Activated naive CD4-positive, alpha-beta T cell treated with anti-CD3 and anti-CD28 coated beads, Interleukin-2, amount 50 U/mL, for 24 hours (primary cell): ENCODE measurements around the gene DENND1C.

Experiments used
- H3K27ac Mint-ChIP-seq: one replicate; pipeline ENCODE4 v1.8.0; 2021; ENCODE audit warnings: mild to moderate bottlenecking, mixed read lengths
- H3K27me3 Mint-ChIP-seq: one replicate; pipeline ENCODE4 v1.8.0; 2021; ENCODE audit warnings: mixed read lengths
- H3K36me3 Mint-ChIP-seq: one replicate; pipeline ENCODE4 v1.8.0; 2021; ENCODE audit warnings: mixed read lengths
- H3K4me1 Mint-ChIP-seq: one replicate; pipeline ENCODE4 v1.8.0; 2021; ENCODE audit warnings: mixed read lengths
- H3K4me3 Mint-ChIP-seq: one replicate; pipeline ENCODE4 v1.8.0; 2021; ENCODE audit warnings: mild to moderate bottlenecking, mixed read lengths
- H3K9me3 Mint-ChIP-seq: one replicate; pipeline ENCODE4 v1.8.0; 2021; ENCODE audit warnings: mixed read lengths

Gene DENND1C

GRCh38 chr19:6453951-6454565, 27.5 kb downstream of the DENND1C start:
- no peak overlapping the region for H3K4me3 Mint-ChIP-seq
- H3K9me3 Mint-ChIP-seq = no peaks in the 10 kb centered on the region
- H3K27me3 Mint-ChIP-seq = no peaks in the 10 kb centered on the region
- no peak overlapping the region for H3K27ac Mint-ChIP-seq
- peaks cover 23% of the 10 kb centered on the region for H3K36me3 Mint-ChIP-seq
- peaks cover 11% of the 10 kb centered on the region for H3K4me1 Mint-ChIP-seq

- no peaks in the 10 kb centered on the region for H3K9me3 Mint-ChIP-seq
- peaks cover 23% of the 10 kb centered on the region for H3K36me3 Mint-ChIP-seq
- H3K4me3 Mint-ChIP-seq = no peak overlapping the region
- no peak overlapping the region for H3K27ac Mint-ChIP-seq
- H3K4me1 Mint-ChIP-seq = no peaks in the 10 kb centered on the region
- H3K27me3 Mint-ChIP-seq = no peaks in the 10 kb centered on the region
These were observed 28.7 kb downstream of the DENND1C start for GRCh38 chr19:6452899-6453298.

GRCh38 chr19:6452223-6452614, 29.4 kb downstream of the DENND1C start:
- Mint-ChIP-seq H3K9me3 (no peaks in the 10 kb centered on the region), H3K36me3 (peaks cover 23% of the 10 kb centered on the region), H3K27ac (no peak overlapping the region), H3K4me1 (no peaks in the 10 kb centered on the region), H3K27me3 (no peaks in the 10 kb centered on the region), H3K4me3 (no peak overlapping the region)

- no peak overlapping the region for H3K4me3 Mint-ChIP-seq
- H3K27me3 Mint-ChIP-seq = no peaks in the 10 kb centered on the region
- H3K9me3 Mint-ChIP-seq = no peaks in the 10 kb centered on the region
- no peak overlapping the region for H3K27ac Mint-ChIP-seq
- H3K4me1 Mint-ChIP-seq = no peaks in the 10 kb centered on the region
- peaks cover 24% of the 10 kb centered on the region for H3K36me3 Mint-ChIP-seq
These were observed 29.9 kb downstream of the DENND1C start for GRCh38 chr19:6451583-6452222.

GRCh38 chr19:6450166-6450565, 31.4 kb downstream of the DENND1C start:
- peaks cover 26% of the 10 kb centered on the region for H3K36me3 Mint-ChIP-seq
- H3K27me3 Mint-ChIP-seq = no peaks in the 10 kb centered on the region
- no peaks in the 10 kb centered on the region for H3K9me3 Mint-ChIP-seq
- H3K4me3 Mint-ChIP-seq = no peak overlapping the region
- no peak overlapping the region for H3K27ac Mint-ChIP-seq
- no peaks in the 10 kb centered on the region for H3K4me1 Mint-ChIP-seq

- peaks cover 14% of the 10 kb centered on the region for H3K36me3 Mint-ChIP-seq
These were observed 33.5 kb downstream of the DENND1C start for GRCh38 chr19:6448045-6448444.

GRCh38 chr19:6446452-6446851, 35.1 kb downstream of the DENND1C start:
- Mint-ChIP-seq H3K9me3 (no peaks in the 10 kb centered on the region), H3K27me3 (no peaks in the 10 kb centered on the region), H3K27ac (no peak overlapping the region), H3K36me3 (peaks cover 10% of the 10 kb centered on the region), H3K4me1 (no peaks in the 10 kb centered on the region), H3K4me3 (no peak overlapping the region)

More at GRCh38 chr19:6448045-6448444, 33.5 kb downstream of the DENND1C start:
- H3K27ac Mint-ChIP-seq = no peak overlapping the region
- H3K9me3 Mint-ChIP-seq = no peaks in the 10 kb centered on the region
- no peak overlapping the region for H3K4me3 Mint-ChIP-seq
- H3K27me3 Mint-ChIP-seq = no peaks in the 10 kb centered on the region
- H3K4me1 Mint-ChIP-seq = no peaks in the 10 kb centered on the region

GRCh38 chr19:6443986-6444385, 37.6 kb downstream of the DENND1C start:
- no peaks in the 10 kb centered on the region for H3K9me3 Mint-ChIP-seq
- H3K4me3 Mint-ChIP-seq = no peak overlapping the region
- no peak overlapping the region for H3K27ac Mint-ChIP-seq
- H3K4me1 Mint-ChIP-seq = no peaks in the 10 kb centered on the region
- no peaks in the 10 kb centered on the region for H3K27me3 Mint-ChIP-seq
- H3K36me3 Mint-ChIP-seq = peaks cover 12% of the 10 kb centered on the region

GRCh38 chr19:6442087-6442688, 39.4 kb downstream of the DENND1C start:
- Mint-ChIP-seq H3K4me1 (no peaks in the 10 kb centered on the region), H3K4me3 (no peak overlapping the region), H3K36me3 (peaks cover 12% of the 10 kb centered on the region), H3K27me3 (no peaks in the 10 kb centered on the region), H3K9me3 (no peaks in the 10 kb centered on the region), H3K27ac (no peak overlapping the region)

- Mint-ChIP-seq H3K9me3 (no peaks in the 10 kb centered on the region), H3K27me3 (no peaks in the 10 kb centered on the region), H3K27ac (no peak overlapping the region), H3K4me3 (no peak overlapping the region), H3K4me1 (no peaks in the 10 kb centered on the region), H3K36me3 (peaks cover 6% of the 10 kb centered on the region)
These were observed 40.7 kb downstream of the DENND1C start for GRCh38 chr19:6440905-6441304.

GRCh38 chr19:6439743-6440142, 41.8 kb downstream of the DENND1C start:
- Mint-ChIP-seq H3K27ac (no peak overlapping the region), H3K27me3 (no peaks in the 10 kb centered on the region), H3K4me3 (no peak overlapping the region), H3K4me1 (no peaks in the 10 kb centered on the region), H3K36me3 (peaks cover 2% of the 10 kb centered on the region), H3K9me3 (no peaks in the 10 kb centered on the region)

- no peaks in the 10 kb centered on the region for H3K27me3 Mint-ChIP-seq
- no peak within 1 kb of the TSS for H3K4me3 Mint-ChIP-seq
- no peaks in the 10 kb centered on the region for H3K9me3 Mint-ChIP-seq
- no peak within 1 kb of the TSS for H3K27ac Mint-ChIP-seq
- peaks cover 4% of the 10 kb centered on the region for H3K4me1 Mint-ChIP-seq
- H3K36me3 Mint-ChIP-seq = peaks cover 2% of the 10 kb centered on the region
These were observed 47.9 kb downstream of the DENND1C start, which contains the start of gene SLC25A41 for GRCh38 chr19:6433663-6434062. SLC25A41 (minus strand) TSS chr19:6433763; CDS start chr19:6433693, 70 bp downstream.

GRCh38 chr19:6433165-6433564, 48.4 kb downstream of the DENND1C start:
- Mint-ChIP-seq H3K36me3 (peaks cover 2% of the 10 kb centered on the region), H3K9me3 (no peaks in the 10 kb centered on the region), H3K27me3 (no peaks in the 10 kb centered on the region), H3K4me3 (no peak overlapping the region), H3K27ac (no peak overlapping the region), H3K4me1 (peaks cover 4% of the 10 kb centered on the region)

GRCh38 chr19:6431891-6432290, 49.7 kb downstream of the DENND1C start:
- H3K4me3 Mint-ChIP-seq = no peak overlapping the region

GRCh38 chr19:6429419-6430221, 52.0 kb downstream of the DENND1C start:
- peaks cover 2% of the 10 kb centered on the region for H3K36me3 Mint-ChIP-seq
- no peak overlapping the region for H3K27ac Mint-ChIP-seq
- peaks cover 12% of the 10 kb centered on the region for H3K4me1 Mint-ChIP-seq
- H3K4me3 Mint-ChIP-seq = peak overlapping the region; percentile 55
- no peaks in the 10 kb centered on the region for H3K9me3 Mint-ChIP-seq
- H3K27me3 Mint-ChIP-seq = no peaks in the 10 kb centered on the region

More at GRCh38 chr19:6431891-6432290, 49.7 kb downstream of the DENND1C start:
- Mint-ChIP-seq H3K27me3 (no peaks in the 10 kb centered on the region), H3K27ac (no peak overlapping the region), H3K36me3 (peaks cover 2% of the 10 kb centered on the region), H3K4me1 (peaks cover 4% of the 10 kb centered on the region), H3K9me3 (no peaks in the 10 kb centered on the region)
